H9 (cell line): Measurements from ENCODE around the gene FRZB. TPM values are rescaled to one million over a fixed set of nuclear protein-coding genes. Genes with fewer than 3 reads are reported as not detected.

Experiments used
- DNase-seq: peaks from one replicate; pipeline ENCODE4 v3.0.0-alpha.2; 2017
- H2AFZ ChIP-seq: one replicate; pipeline ENCODE4 v1.6.1; 2013; ENCODE audit warnings: mild to moderate bottlenecking, low read length, control low read depth, moderate library complexity
- H2AK5ac ChIP-seq: 2 replicates; pipeline ENCODE4 v1.6.1; 2013; ENCODE audit warnings: low read length, control low read depth, mixed read lengths; ENCODE audit not compliant: insufficient read length
- H2BK120ac ChIP-seq: one replicate; pipeline ENCODE4 v1.6.1; 2013; ENCODE audit warnings: low read depth, mild to moderate bottlenecking, low read length, control low read depth, inconsistent platforms; ENCODE audit not compliant: poor library complexity, severe bottlenecking
- H2BK12ac ChIP-seq: 2 replicates; pipeline ENCODE4 v1.6.1; 2013; ENCODE audit warnings: low read length, control low read depth, mixed read lengths, low read depth; ENCODE audit not compliant: insufficient read length
- H2BK15ac ChIP-seq: 2 replicates; pipeline ENCODE4 v1.6.1; 2013; ENCODE audit warnings: low read depth, low read length, control low read depth
- H2BK20ac ChIP-seq: one replicate; pipeline ENCODE4 v1.6.1; 2013; ENCODE audit warnings: low read depth, mild to moderate bottlenecking, low read length, control low read depth, inconsistent platforms; ENCODE audit not compliant: poor library complexity, severe bottlenecking
- H2BK5ac ChIP-seq: 2 replicates; pipeline ENCODE4 v1.6.1; 2013; ENCODE audit warnings: low read length, control low read depth, mixed read lengths; ENCODE audit not compliant: insufficient read length
- H3K14ac ChIP-seq: 2 replicates; pipeline ENCODE4 v1.6.1; 2013; ENCODE audit warnings: low read length, control low read depth; ENCODE audit not compliant: insufficient read depth
- H3K18ac ChIP-seq: 2 replicates; pipeline ENCODE4 v1.6.1; 2013; ENCODE audit warnings: low read depth, mild to moderate bottlenecking, mixed read lengths, low read length, control low read depth; ENCODE audit not compliant: insufficient read length
- H3K23ac ChIP-seq: 2 replicates; pipeline ENCODE4 v1.6.1; 2013; ENCODE audit warnings: low read length, control low read depth, mixed read lengths, low read depth; ENCODE audit not compliant: insufficient read length
- H3K23me2 ChIP-seq: 2 replicates; pipeline ENCODE4 v1.6.1; 2013; ENCODE audit warnings: low read depth, mild to moderate bottlenecking, mixed read lengths, low read length, control low read depth; ENCODE audit not compliant: insufficient read length, poor library complexity, severe bottlenecking
- H3K27ac ChIP-seq: 2 replicates; pipeline ENCODE4 v1.5.1; 2013; ENCODE audit warnings: low read length, control low read depth, mixed read lengths, low read depth; ENCODE audit not compliant: insufficient read length
- H3K27me3 ChIP-seq: 2 replicates; pipeline ENCODE4 v1.6.1; 2013; ENCODE audit warnings: low read length, control low read depth, inconsistent platforms; ENCODE audit not compliant: insufficient read depth
- H3K4ac ChIP-seq: 2 replicates; pipeline ENCODE4 v1.6.1; 2013; ENCODE audit warnings: low read depth, mild to moderate bottlenecking, control low read depth, inconsistent platforms, low read length, moderate library complexity
- H3K4me1 ChIP-seq: 2 replicates; pipeline ENCODE4 v1.6.1; 2013; ENCODE audit warnings: low read length, control low read depth, inconsistent platforms; ENCODE audit not compliant: insufficient read depth
- H3K4me2 ChIP-seq: 2 replicates; pipeline ENCODE4 v1.6.1; 2013; ENCODE audit warnings: low read length, control low read depth, mixed read lengths; ENCODE audit not compliant: insufficient read length, insufficient read depth
- H3K56ac ChIP-seq: 2 replicates; pipeline ENCODE4 v1.6.1; 2013; ENCODE audit warnings: low read depth, mild to moderate bottlenecking, mixed read lengths, low read length, control low read depth; ENCODE audit not compliant: insufficient read length
- H3K79me1 ChIP-seq: 2 replicates; pipeline ENCODE4 v1.6.1; 2013; ENCODE audit warnings: low read depth, mild to moderate bottlenecking, moderate library complexity, low read length, control low read depth, inconsistent platforms; ENCODE audit not compliant: insufficient read depth, poor library complexity, severe bottlenecking
- H3K79me2 ChIP-seq: 2 replicates; pipeline ENCODE4 v1.6.1; 2013; ENCODE audit warnings: low read length, control low read depth, inconsistent platforms; ENCODE audit not compliant: insufficient read depth
- H3K9ac ChIP-seq: 2 replicates; pipeline ENCODE4 v1.6.1; 2013; ENCODE audit warnings: low read length, control low read depth, mixed read lengths; ENCODE audit not compliant: insufficient read length; ENCODE audit errors: extremely low read depth
- H3K9me3 ChIP-seq: one replicate; pipeline ENCODE4 v1.6.1; 2013; ENCODE audit warnings: low read depth, low read length, inconsistent platforms; ENCODE audit not compliant: control insufficient read depth
- H3T11ph ChIP-seq: one replicate; pipeline ENCODE4 v1.6.1; 2013; ENCODE audit warnings: mild to moderate bottlenecking, low read length, control low read depth, inconsistent platforms
- H4K20me1 ChIP-seq: one replicate; pipeline ENCODE4 v1.6.1; 2013; ENCODE audit not compliant: control insufficient read depth, insufficient read length, insufficient read depth
- H4K5ac ChIP-seq: 2 replicates; pipeline ENCODE4 v1.6.1; 2013; ENCODE audit warnings: low read depth, mild to moderate bottlenecking, mixed read lengths, low read length, control low read depth; ENCODE audit not compliant: insufficient read length
- H4K8ac ChIP-seq: replicated peaks from 2 replicates; pipeline ENCODE4 v1.6.1; 2013; ENCODE audit warnings: low read length, control low read depth, mixed read lengths, low read depth; ENCODE audit not compliant: insufficient read length
- H4K91ac ChIP-seq: 2 replicates; pipeline ENCODE4 v1.6.1; 2013; ENCODE audit warnings: low read depth, mild to moderate bottlenecking, moderate library complexity, mixed read lengths, low read length, control low read depth; ENCODE audit not compliant: insufficient read length
- H3K27ac Mint-ChIP-seq, 3 experiments: 2 replicates in 2 of 3; 3 replicates in 1 of 3; pipeline ENCODE4 v1.8.0; 2020 to 2021; ENCODE audit warnings: mixed read lengths in 3 of 3, mild to moderate bottlenecking in 1 of 3, moderate library complexity in 1 of 3
- H3K27me3 Mint-ChIP-seq: 2 replicates; pipeline ENCODE4 v1.8.0; 2021; ENCODE audit warnings: low read depth, mild to moderate bottlenecking, moderate library complexity, mixed read lengths
- H3K36me3 Mint-ChIP-seq, 3 experiments: 2 replicates in 2 of 3; 3 replicates in 1 of 3; pipeline ENCODE4 v1.8.0; 2020 to 2021; ENCODE audit warnings: low read depth in 3 of 3, mixed read lengths in 3 of 3; ENCODE audit not compliant: insufficient read depth in 1 of 3
- H3K4me1 Mint-ChIP-seq, 2 experiments: 2 replicates each; pipeline ENCODE4 v1.8.0; 2020; ENCODE audit warnings: mixed read lengths in 2 of 2
- H3K4me3 Mint-ChIP-seq, 2 experiments: 2 replicates in 1 of 2; 3 replicates in 1 of 2; pipeline ENCODE4 v1.8.0; 2020 to 2021; ENCODE audit warnings: mild to moderate bottlenecking in 2 of 2, mixed read lengths in 2 of 2, moderate library complexity in 1 of 2
- H3K9me3 Mint-ChIP-seq, 2 experiments: 2 replicates in 1 of 2; 3 replicates in 1 of 2; pipeline ENCODE4 v1.8.0; 2020; ENCODE audit warnings: mild to moderate bottlenecking in 2 of 2, mixed read lengths in 2 of 2, moderate library complexity in 1 of 2
- CTCF ChIP-seq: fragments of 200-600 bp; sonication (generic); conservative IDR thresholded peaks from 3 replicates; pipeline ENCODE4 v1.8.0; 2021; ENCODE audit warnings: antibody characterized with exemption, mild to moderate bottlenecking
- WGBS: extraction: QIAGEN DNeasy Blood & Tissue Kit; methylation state at CpG from one replicate; pipeline ENCODE4 v1.1.7; 2013; ENCODE audit warnings: missing lambda C conversion rate, low lambda C conversion rate, mixed read lengths; ENCODE audit not compliant: insufficient read length; ENCODE audit errors: extremely low coverage; 5-methylcytosine and 5-hydroxymethylcytosine counted together
- total RNA-seq: library from RNA; stranded (reverse); gene quantifications from 2 replicates; pipeline ENCODE4 v1.2.1, GENCODE V29; 2021

The FRZB gene
- total RNA-seq, 1 experiment from 2014 or later = 1.1 TPM

- WGBS = no CpG with 5 or more reads among the region's 4 CpGs
- Mint-ChIP-seq H3K4me1 (no peaks in the 10 kb centered on the region), H3K27me3 (peaks cover 2% of the 10 kb centered on the region; the same call in 1 of the 2 replicates), H3K36me3 (no peaks in the 10 kb centered on the region; a peak in 1 of 7 replicates), H3K4me3 (no peak overlapping the region), H3K27ac (no peak overlapping the region), H3K9me3 (no peaks in the 10 kb centered on the region; a peak in 1 of 5 replicates)
- H2AFZ ChIP-seq = no peak overlapping the region
- H4K5ac ChIP-seq = no peak overlapping the region
- no peak overlapping the region for H3K4me2 ChIP-seq
- no peak overlapping the region for H3K4ac ChIP-seq
- no peak overlapping the region for H3K14ac ChIP-seq
- H3K79me1 ChIP-seq = no peaks in the 10 kb centered on the region
- H2BK20ac ChIP-seq = no peak overlapping the region
- no peak overlapping the region for H3K9ac ChIP-seq
- no peaks in the 10 kb centered on the region for H3K4me1 ChIP-seq
- no peak overlapping the region for H3K56ac ChIP-seq
- no peaks in the 10 kb centered on the region for H3K23me2 ChIP-seq
- no peak overlapping the region for H2BK5ac ChIP-seq
- no peak overlapping the region for H3K27ac ChIP-seq
- no peak overlapping the region for H2BK120ac ChIP-seq
- no peak overlapping the region for H2BK12ac ChIP-seq
- no peaks in the 10 kb centered on the region for H4K20me1 ChIP-seq
- H3K18ac ChIP-seq = no peak overlapping the region
- H2BK15ac ChIP-seq = no peak overlapping the region
- H3K9me3 ChIP-seq = no peaks in the 10 kb centered on the region
- H3K79me2 ChIP-seq = no peaks in the 10 kb centered on the region
- no peak for DNase-seq
- H2AK5ac ChIP-seq = no peak overlapping the region
- no peak for TF ChIP-seq CTCF
- no peak overlapping the region for H4K91ac ChIP-seq
- H3K27me3 ChIP-seq = no peaks in the 10 kb centered on the region; the same call in 1 of the 2 replicates
- no peak overlapping the region for H3K23ac ChIP-seq
- H4K8ac ChIP-seq = no peak overlapping the region
- no peak overlapping the region for H3T11ph ChIP-seq
Observed at GRCh38 chr2:182895169-182895568, 28.7 kb upstream of the FRZB start.
